Skeletal muscle cell (primary cell): ENCODE measurements around the gene GALM.
"Not testable (repeated sequence)": the region's sequence is repeated elsewhere in the genome, so short reads cannot be mapped to it uniquely, and the experiment has no call there.

ENCODE experiments used
- DNase-seq: peaks from one replicate; pipeline ENCODE4 v3.0.0-alpha.2; 2010; ENCODE audit warnings: low read depth
- H3K4me3 ChIP-seq: 2 replicates; pipeline ENCODE4 v1.5.1; 2011; ENCODE audit warnings: low read depth, mild to moderate bottlenecking, control low read depth, low read length, moderate library complexity

GALM gene

GRCh38 chr2:38733300-38733971, 67.5 kb downstream of the GALM start:
- no peak overlapping the region for H3K4me3 ChIP-seq
- no peak for DNase-seq

DNA sequence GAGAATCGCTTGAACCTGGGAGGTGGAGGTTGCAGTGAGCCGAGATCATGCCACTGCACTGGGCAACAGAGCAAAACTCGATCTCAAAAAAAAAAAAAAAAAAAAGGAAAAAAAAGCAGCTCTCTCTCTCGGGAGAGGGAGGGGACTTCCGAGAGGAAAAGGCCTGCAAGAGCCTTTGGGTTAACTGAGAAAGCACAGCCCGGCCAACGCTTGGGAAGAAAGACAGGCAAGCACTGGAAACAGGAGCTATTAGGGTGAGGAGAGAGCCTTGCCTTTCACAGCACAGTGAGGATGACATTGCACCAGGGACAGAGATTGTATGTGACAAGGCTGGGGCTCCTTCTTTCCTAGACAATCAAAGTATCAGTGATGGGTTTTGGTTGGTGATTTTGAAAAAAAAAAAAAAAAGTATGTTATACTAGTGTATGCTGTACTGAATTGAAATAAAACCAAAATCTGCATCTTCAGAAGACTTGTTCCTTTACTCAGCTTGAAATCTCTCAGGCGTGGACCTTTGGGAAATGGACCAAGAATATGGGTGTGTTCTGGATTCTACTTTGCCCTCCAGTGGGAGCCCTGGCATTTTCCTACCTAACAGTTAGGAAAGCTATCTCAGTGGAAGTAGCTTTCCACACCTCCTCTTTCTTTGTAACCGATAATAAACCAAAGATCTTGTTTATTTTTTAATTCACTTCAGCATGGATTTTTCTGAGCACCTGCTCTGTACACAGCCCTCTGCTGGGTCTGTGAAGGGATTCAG, 68.6 kb downstream of the GALM start:
- DNase-seq = no peak
- no peak overlapping the region for H3K4me3 ChIP-seq

- no peak overlapping the region for H3K4me3 ChIP-seq
- DNase-seq = no peak
These were observed 70.0 kb downstream of the GALM start for GRCh38 chr2:38735999-38736320.

DNA sequence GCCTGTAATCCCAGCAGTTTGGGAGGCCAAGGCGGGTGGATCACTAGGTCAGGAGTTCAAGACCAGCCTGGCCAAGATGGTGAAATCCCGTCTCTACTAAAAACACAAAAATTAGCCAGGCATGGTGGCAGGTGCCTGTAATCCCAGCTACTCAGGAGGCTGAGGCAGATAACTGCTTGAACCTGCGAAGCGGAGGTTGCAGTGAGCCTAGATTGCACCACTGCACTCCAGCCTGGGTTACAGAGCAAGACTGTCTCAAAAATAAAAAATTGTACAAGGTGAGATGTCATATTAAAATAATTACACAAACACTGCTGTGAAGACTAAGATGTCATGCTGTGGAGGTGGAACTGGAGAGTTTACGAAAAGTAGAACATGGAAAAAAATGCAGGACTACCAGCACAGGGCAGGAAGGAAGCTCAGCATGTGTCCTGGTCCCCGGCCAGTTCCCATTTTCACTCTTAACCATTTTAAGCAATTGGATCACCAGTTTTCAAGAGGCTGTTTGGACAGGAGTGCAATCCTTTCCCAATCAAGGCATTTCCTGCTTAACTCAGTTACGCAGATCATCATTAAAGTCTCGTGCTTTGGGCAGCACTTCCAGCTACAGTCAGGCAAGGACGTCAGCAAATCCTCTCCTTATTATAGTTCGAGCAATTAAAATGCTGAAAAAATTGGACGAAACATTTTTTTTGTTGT, 71.2 kb downstream of the GALM start:
- not testable (repeated sequence) for DNase-seq, H3K4me3 ChIP-seq

DNA sequence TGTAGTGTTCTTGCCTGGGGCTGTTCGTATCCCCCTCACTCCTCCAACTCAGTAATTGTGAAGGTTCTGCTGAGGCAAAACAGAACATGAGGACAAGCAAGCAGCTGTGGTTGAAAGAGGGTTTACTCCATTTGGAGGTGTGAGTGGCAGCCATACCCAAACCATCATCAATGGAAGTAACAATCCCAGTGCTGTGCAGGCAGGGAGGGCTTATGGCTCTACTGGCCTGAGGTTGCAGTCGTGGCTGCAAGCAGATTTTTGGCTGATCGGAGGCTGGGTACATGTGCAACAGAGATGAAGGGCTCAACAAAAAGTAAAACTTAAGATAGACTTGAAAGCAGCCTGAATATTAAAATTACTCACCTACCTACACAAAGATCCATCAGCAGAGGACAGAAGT, 72.0 kb downstream of the GALM start:
- no peak overlapping the region for H3K4me3 ChIP-seq
- no peak for DNase-seq

DNA sequence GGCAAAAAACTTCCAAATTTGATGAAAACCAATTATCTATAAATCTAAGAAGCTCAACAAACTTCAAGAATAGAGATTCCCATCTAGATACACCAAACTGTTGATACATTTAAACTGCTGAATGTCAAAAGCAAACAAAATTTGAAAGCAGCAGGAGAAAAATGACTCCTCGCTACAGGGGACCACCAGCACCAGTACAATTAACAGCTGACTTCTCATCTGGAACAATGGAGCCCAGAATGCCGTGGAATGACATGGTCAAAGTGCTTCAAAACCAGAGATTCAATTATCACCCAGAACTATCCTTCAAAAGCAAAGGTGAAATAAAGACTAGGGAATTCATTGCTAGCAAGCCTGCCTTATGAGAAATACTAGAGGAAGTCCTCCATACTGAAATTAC, 73.6 kb downstream of the GALM start:
- no peak for DNase-seq
- H3K4me3 ChIP-seq = no peak overlapping the region

- no peak for DNase-seq
These were observed 75.2 kb downstream of the GALM start for GRCh38 chr2:38740851-38741731.

DNA sequence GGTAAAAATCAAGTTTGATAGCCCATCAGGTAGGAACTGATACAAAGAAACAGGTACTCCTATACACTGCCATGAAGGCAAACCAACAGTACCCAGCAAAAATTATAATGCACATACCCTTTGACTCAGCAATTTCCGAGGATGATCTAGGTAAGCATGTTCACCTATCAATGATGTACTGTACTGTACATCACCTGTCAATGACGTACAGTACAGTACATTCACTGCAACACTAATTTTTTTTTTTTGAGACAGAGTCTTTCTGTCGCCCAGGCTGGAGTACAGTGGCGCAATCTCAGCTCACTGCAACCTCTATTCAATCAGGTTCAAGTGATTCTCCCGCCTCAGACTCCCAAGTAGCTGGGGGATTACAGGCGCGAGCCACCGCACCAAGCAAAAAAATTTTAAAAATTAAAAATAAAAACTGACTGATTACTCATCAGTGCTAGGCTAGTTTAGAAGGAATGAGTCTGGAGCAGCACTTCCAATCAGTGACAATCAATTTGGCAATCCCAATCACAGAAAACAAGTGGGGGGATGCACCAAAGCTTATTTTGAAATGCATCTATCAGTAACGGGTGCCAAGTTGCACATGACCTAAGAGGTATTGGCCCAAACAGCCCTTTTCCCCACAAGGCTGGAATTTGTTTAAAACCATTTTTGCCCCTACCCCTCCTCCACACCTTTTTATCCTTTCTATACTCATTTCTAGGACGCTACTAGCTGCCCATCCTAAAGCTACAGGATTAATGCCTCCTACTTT, 77.1 kb downstream of the GALM start:
- no peak for DNase-seq
- no peak overlapping the region for H3K4me3 ChIP-seq

More at GRCh38 chr2:38740851-38741731, 75.2 kb downstream of the GALM start:
- H3K4me3 ChIP-seq = no peak overlapping the region

- no peak for DNase-seq
- H3K4me3 ChIP-seq = no peak overlapping the region
These were observed 77.9 kb downstream of the GALM start for GRCh38 chr2:38743672-38744398.

GRCh38 chr2:38744399-38744780, 78.5 kb downstream of the GALM start:
- H3K4me3 ChIP-seq = no peak overlapping the region
- DNase-seq = no peak

GRCh38 chr2:38745267-38745666, 79.4 kb downstream of the GALM start:
- DNase-seq = no peak
- no peak overlapping the region for H3K4me3 ChIP-seq

DNA sequence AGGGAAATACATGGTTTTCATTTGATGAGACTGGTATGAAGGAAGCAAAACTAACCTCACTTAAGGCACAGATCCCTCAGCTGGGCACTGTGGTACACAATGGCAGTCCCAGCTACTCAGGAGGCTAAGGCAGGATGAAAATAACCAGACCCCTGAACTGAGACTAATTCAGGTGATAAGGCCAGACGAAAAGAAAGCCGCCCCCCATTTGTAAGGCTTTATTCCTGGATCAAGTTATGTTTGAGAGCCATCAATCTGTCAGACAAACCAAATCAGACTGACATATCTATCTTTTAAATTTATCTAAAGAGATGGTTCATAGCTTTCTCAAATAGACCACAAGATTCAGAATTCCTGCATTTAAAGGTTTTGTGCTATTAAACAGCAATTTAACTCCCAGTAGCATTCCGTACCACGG, 81.1 kb downstream of the GALM start:
- no peak for DNase-seq
- no peak overlapping the region for H3K4me3 ChIP-seq

DNA sequence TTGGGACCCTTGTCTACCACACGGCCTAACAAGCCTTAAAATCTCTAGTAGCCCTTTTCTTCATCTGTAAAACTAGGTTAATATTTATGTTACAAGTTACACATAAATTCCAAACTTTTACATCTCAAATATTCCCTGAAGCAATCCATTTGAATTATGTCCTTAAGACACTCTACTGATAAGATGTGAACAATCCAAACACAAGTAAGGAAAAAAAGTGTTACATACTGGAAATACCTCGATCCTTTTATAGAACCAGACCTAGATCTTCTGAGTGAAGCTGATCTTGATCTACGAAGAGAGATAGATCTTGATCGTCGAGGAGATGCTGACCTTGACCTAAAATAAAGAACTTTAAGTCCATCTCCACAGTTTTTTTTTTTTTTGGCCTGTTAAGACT, 81.9 kb downstream of the GALM start:
- no peak for DNase-seq
- H3K4me3 ChIP-seq = no peak overlapping the region

DNA sequence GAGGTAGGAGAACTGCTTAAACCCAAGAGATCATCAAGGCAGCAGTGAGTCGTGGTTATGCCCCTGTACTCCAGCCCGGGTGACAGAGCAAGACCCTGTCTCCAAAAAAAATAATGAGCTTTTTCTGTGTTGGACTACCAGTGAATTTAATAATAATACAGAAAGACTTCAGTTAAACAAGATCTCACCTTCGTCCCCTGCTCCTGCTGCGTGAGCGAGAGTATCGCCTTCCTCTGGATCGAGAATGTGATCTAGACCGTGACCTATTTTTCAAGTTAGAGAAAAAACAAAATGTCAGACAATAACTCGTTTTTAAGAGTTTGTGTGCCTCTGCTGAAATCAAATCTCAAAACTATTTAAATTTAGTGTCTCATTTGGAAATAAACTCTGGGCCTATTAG, 82.5 kb downstream of the GALM start:
- no peak overlapping the region for H3K4me3 ChIP-seq
- DNase-seq = no peak

DNA sequence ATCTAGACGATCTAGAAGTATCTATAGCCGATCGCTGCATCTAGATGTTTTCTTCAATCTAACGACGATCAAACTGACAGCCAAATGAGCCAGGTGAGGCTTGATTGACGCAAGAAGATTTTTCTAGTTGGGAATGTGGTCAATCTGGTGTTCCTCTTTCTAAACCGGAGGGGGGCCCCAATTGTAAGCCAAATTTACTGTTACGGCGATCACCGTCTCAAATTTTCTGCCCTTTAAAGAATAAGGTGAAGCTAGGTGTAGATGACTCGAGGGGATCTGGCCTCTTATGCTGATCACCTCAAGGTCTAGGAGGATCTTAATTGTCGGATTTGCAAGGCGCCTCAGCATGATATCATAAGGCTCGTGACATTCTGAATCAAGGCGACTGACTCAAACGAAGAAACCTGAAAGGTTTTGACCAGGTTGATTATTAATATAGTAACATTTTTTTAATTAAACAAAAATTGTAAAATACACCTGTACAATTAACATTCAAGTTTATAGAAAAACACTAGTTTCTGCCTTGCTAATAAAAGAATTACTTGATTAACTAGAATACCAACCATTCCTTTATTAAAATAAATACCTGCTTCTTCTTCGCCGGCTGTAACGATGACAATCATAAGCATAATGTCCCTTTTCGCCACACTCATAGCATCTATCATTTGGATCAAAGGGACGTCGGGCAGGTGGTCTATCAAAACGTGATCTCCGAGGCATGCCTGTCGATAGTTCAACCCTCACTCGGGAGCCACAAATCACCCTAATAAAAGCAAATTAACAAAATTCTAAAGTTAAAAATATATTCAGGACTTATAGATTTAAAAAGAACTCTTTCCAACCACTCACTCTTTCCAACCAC, 83.3 kb downstream of the GALM start:
- DNase-seq = no peak
- peak overlapping the region; percentile 95 for H3K4me3 ChIP-seq

GRCh38 chr2:38750011-38750890, 84.3 kb downstream of the GALM start:
- DNase-seq = no peak
- peak overlapping the region; percentile 95 for H3K4me3 ChIP-seq
